Ishikawa (cell line): ENCODE measurements around the gene FBXW5.

Experiments used
- CEBPB ChIP-seq: IDR thresholded peaks from 2 replicates; pipeline ENCODE4 v1.6.1; 2012
- CREB1 ChIP-seq: IDR thresholded peaks from 2 replicates; pipeline ENCODE4 v1.6.1; 2012; ENCODE audit warnings: low read depth
- EGR1 ChIP-seq: IDR thresholded peaks from 2 replicates; pipeline ENCODE4 v1.6.1; 2012
- EP300 ChIP-seq: IDR thresholded peaks from 2 replicates; pipeline ENCODE4 v1.6.1; 2012; ENCODE audit warnings: borderline replicate concordance
- YY1 ChIP-seq: IDR thresholded peaks from 2 replicates; pipeline ENCODE4 v1.6.1; 2012; ENCODE audit warnings: low read depth
- TF ChIP-seq, protein P1 (sequence below): IDR thresholded peaks from 2 replicates; pipeline ENCODE4 v1.6.1; 2012; ENCODE audit warnings: low read depth, mild to moderate bottlenecking

DNA sequence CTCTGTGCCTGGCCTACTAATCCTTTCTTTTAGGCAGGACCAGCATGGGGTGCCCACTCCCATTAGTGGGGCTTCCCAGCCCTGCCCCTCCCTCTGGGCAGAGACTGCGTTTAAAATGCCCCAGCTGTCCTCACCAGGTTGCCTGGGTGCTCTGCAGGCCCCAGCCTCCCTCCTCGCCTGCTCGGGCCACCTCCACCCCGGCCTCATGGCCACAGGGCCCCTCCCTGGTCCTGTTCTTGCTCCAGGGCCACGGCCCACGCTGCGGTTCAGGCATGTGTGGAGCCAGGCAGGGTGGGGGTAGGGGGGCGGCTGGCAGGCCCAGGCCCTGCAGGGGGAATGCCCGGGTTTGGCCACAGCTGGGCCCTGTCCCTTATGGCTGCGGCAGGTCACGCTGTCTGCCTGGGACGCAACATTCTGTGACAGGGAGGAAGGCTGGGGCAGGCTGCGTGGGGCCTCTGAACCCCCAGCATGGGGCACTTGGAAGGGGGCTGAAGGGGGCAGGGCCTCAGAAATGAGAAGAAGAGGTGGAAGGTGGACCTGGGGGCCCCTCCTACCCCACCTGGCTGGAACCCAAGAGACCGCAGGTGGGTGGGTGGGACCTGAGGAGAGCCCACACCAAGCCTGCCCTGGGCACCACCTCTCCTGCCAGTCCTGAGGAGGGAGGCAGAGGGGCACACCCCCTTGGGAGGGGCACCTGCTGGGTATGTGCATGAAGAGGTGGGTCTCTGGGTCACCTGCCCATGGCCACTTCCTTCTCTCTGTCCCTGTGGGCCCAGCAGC is 7.2 kb upstream of the FBXW5 start, which contains the start of gene LCN12:
- no peak; the same call in 1 of the 2 replicates for TF ChIP-seq YY1
- no peak for TF ChIP-seq CREB1
- no peak for TF ChIP-seq EGR1
- no peak for TF ChIP-seq CEBPB
- TF ChIP-seq, protein P1, sequence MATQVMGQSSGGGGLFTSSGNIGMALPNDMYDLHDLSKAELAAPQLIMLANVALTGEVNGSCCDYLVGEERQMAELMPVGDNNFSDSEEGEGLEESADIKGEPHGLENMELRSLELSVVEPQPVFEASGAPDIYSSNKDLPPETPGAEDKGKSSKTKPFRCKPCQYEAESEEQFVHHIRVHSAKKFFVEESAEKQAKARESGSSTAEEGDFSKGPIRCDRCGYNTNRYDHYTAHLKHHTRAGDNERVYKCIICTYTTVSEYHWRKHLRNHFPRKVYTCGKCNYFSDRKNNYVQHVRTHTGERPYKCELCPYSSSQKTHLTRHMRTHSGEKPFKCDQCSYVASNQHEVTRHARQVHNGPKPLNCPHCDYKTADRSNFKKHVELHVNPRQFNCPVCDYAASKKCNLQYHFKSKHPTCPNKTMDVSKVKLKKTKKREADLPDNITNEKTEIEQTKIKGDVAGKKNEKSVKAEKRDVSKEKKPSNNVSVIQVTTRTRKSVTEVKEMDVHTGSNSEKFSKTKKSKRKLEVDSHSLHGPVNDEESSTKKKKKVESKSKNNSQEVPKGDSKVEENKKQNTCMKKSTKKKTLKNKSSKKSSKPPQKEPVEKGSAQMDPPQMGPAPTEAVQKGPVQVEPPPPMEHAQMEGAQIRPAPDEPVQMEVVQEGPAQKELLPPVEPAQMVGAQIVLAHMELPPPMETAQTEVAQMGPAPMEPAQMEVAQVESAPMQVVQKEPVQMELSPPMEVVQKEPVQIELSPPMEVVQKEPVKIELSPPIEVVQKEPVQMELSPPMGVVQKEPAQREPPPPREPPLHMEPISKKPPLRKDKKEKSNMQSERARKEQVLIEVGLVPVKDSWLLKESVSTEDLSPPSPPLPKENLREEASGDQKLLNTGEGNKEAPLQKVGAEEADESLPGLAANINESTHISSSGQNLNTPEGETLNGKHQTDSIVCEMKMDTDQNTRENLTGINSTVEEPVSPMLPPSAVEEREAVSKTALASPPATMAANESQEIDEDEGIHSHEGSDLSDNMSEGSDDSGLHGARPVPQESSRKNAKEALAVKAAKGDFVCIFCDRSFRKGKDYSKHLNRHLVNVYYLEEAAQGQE = no peak
- no peak for TF ChIP-seq EP300
